ENCODE results near the gene SBNO2. TPM values are rescaled to one million over a fixed set of nuclear protein-coding genes. Genes with fewer than 3 reads are reported as not detected.

Gene SBNO2
- total and polyA plus RNA-seq, 2 donors: 15.4 to 62.4 TPM

DNA sequence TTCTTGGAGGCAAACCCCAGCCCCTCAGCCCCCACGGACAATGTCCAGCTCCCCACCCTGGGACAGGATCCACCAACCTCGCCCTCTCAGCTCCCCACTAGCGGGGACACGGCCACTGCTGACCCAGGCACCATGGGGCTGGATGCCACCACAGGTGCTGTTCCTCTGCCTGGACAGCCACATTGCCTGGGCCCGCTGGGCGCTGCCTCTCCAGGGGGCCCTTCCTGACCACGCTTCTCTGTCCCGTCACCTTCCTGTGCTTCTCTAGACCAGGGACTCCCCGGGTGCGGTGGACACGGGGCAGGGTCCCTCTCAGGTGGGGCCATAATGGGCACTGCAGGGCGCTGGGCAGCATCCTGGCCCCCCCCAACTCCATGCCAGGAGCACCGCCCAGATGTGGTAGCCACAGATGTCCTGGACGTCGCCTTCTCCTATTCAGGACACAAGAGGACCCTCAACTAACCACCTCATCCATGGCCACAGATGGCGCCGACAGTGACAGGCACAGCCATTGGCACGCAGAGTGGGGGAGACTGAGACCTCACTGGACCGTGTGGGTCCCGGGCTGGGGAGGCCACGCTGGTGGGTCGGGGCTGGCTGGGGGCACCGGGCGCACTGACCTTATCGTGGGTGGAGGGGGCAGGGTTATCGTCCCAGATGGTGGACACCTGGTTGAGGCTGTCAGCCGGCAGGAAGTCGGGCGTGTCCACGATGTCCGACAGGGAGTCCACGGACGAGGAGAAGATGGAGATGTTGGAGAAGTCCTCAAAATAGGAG lies 46.9 kb downstream of the SBNO2 start:
- no peak for DNase-seq (ENCODE audit: low read depth in 6 of 9, low spot score in 9 of 9)
- H3K27ac ChIP-seq (ENCODE audit: low read depth in 1 of 2, low read length in 1 of 2): no peak overlapping the region

DNA sequence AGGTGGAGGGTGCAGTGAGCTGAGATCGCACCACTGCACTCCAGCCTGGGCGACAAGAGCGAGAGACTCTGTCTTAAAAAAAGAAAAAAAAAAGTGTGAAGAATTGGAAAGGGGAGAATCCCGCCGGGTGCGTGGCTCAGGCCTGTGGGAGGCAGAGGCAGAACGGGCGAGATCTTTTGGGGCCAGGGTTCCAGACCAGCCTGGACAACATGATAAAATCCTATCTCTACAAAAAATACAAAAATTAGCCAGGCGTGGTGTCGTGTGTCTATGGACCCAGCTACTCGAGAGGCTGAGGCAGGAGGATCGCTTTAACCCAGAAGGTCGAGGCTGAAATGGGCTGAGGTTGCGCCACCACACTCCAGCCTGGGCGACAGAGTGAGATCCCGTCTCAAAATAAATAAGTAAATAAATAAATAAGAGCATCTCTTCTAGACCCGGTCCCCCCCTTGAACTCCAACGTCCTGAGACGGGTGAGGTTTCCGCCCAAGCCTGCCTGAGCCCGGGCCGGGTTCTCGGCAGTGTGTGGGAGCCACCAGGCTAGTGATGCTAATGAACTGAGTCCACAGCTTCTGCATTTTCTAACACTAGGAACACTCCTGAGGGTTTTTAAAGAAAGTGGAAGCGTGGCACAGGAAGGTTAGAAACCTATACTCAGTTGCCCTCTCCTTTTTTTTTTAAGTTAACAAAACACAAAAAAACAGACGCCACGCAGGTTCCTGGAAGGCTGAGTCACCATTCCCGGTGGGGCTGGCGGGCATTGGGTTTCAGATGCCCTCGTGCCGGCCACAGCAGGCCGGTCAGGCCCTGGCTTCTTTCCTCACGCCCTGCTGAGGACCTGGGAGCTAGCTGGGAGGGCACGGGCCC lies 48.2 kb downstream of the SBNO2 start:
- H3K4me1 ChIP-seq (ENCODE audit: control insufficient read depth in 2 of 2, insufficient read depth in 2 of 2, low read length in 2 of 2): peaks cover 0 to 5% of the 10 kb centered on the region in 2 donors

More for the DNA sequence above, 46.9 kb downstream of the SBNO2 start:
- peaks cover 40 to 62% of the 10 kb centered on the region in 2 donors for H3K36me3 ChIP-seq (ENCODE audit: control insufficient read depth in 2 of 2, insufficient read depth in 2 of 2, low read length in 1 of 2)
- peaks cover 3 to 18% of the 10 kb centered on the region in 2 donors for H3K4me1 ChIP-seq (ENCODE audit: control insufficient read depth in 2 of 2, insufficient read depth in 2 of 2, low read length in 2 of 2)
- WGBS: 98% methylated on average over 33 of the region's 33 CpGs
- H3K4me3 ChIP-seq (ENCODE audit: low read length in 2 of 2): no peak overlapping the region
- peaks cover 0 to 11% of the 10 kb centered on the region in 2 donors for H3K9me3 ChIP-seq (ENCODE audit: control insufficient read depth in 2 of 2, insufficient read depth in 1 of 2, low read length in 1 of 2)
- peaks cover 4 to 19% of the 10 kb centered on the region in 2 donors for H3K27me3 ChIP-seq (ENCODE audit: control insufficient read depth in 2 of 2, insufficient read depth in 1 of 2, low read length in 1 of 2)

GRCh38 chr19:1123885-1124677 lies 50.0 kb downstream of the SBNO2 start:
- no peak overlapping the region for H3K4me3 ChIP-seq (ENCODE audit: low read length in 2 of 2)
- peaks cover 66 to 83% of the 10 kb centered on the region in 2 donors for H3K36me3 ChIP-seq (ENCODE audit: control insufficient read depth in 2 of 2, insufficient read depth in 2 of 2, low read length in 1 of 2)
- over 99% methylated on average over 23 of the region's 23 CpGs for WGBS
- H3K27me3 ChIP-seq (ENCODE audit: control insufficient read depth in 2 of 2, insufficient read depth in 1 of 2, low read length in 1 of 2): no peaks in the 10 kb centered on the region
- no peaks in the 10 kb centered on the region for H3K4me1 ChIP-seq (ENCODE audit: control insufficient read depth in 2 of 2, insufficient read depth in 2 of 2, low read length in 2 of 2)
- H3K9me3 ChIP-seq (ENCODE audit: control insufficient read depth in 2 of 2, insufficient read depth in 1 of 2, low read length in 1 of 2): peaks cover 0 to 4% of the 10 kb centered on the region in 2 donors
- no peak for DNase-seq (ENCODE audit: low read depth in 6 of 9, low spot score in 9 of 9)
- no peak overlapping the region for H3K27ac ChIP-seq (ENCODE audit: low read depth in 1 of 2, low read length in 1 of 2)

More for the DNA sequence above, 48.2 kb downstream of the SBNO2 start:
- Histone ChIP-seq H3K9me3 (ENCODE audit: control insufficient read depth in 2 of 2, insufficient read depth in 1 of 2, low read length in 1 of 2) (peaks cover 0 to 4% of the 10 kb centered on the region in 2 donors), H3K27ac (ENCODE audit: low read depth in 1 of 2, low read length in 1 of 2) (no peak overlapping the region), H3K36me3 (ENCODE audit: control insufficient read depth in 2 of 2, insufficient read depth in 2 of 2, low read length in 1 of 2) (peaks cover 52 to 75% of the 10 kb centered on the region in 2 donors), H3K27me3 (ENCODE audit: control insufficient read depth in 2 of 2, insufficient read depth in 1 of 2, low read length in 1 of 2) (peaks cover 0 to 6% of the 10 kb centered on the region in 2 donors), H3K4me3 (ENCODE audit: low read length in 2 of 2) (no peak overlapping the region)
- 97% methylated on average over 33 of the region's 33 CpGs for WGBS
- no peak for DNase-seq (ENCODE audit: low read depth in 6 of 9, low spot score in 9 of 9)

GRCh38 chr19:1123381-1123780 lies 50.7 kb downstream of the SBNO2 start:
- Histone ChIP-seq H3K27me3 (ENCODE audit: control insufficient read depth in 2 of 2, insufficient read depth in 1 of 2, low read length in 1 of 2) (no peaks in the 10 kb centered on the region), H3K27ac (ENCODE audit: low read depth in 1 of 2, low read length in 1 of 2) (no peak overlapping the region), H3K36me3 (ENCODE audit: control insufficient read depth in 2 of 2, insufficient read depth in 2 of 2, low read length in 1 of 2) (peaks cover 70 to 90% of the 10 kb centered on the region in 2 donors), H3K4me1 (ENCODE audit: control insufficient read depth in 2 of 2, insufficient read depth in 2 of 2, low read length in 2 of 2) (no peaks in the 10 kb centered on the region), H3K4me3 (ENCODE audit: low read length in 2 of 2) (no peak overlapping the region), H3K9me3 (ENCODE audit: control insufficient read depth in 2 of 2, insufficient read depth in 1 of 2, low read length in 1 of 2) (peaks cover 0 to 4% of the 10 kb centered on the region in 2 donors)
- no peak for DNase-seq (ENCODE audit: low read depth in 6 of 9, low spot score in 9 of 9)
- 98% methylated on average over 20 of the region's 20 CpGs for WGBS

- Histone ChIP-seq H3K27me3 (ENCODE audit: control insufficient read depth in 2 of 2, insufficient read depth in 1 of 2, low read length in 1 of 2) (no peaks in the 10 kb centered on the region), H3K36me3 (ENCODE audit: control insufficient read depth in 2 of 2, insufficient read depth in 2 of 2, low read length in 1 of 2) (peaks cover 69 to 94% of the 10 kb centered on the region in 2 donors), H3K4me1 (ENCODE audit: control insufficient read depth in 2 of 2, insufficient read depth in 2 of 2, low read length in 2 of 2) (no peaks in the 10 kb centered on the region), H3K9me3 (ENCODE audit: control insufficient read depth in 2 of 2, insufficient read depth in 1 of 2, low read length in 1 of 2) (peaks cover 0 to 4% of the 10 kb centered on the region in 2 donors), H3K4me3 (ENCODE audit: low read length in 2 of 2) (no peak overlapping the region), H3K27ac (ENCODE audit: low read depth in 1 of 2, low read length in 1 of 2) (no peak overlapping the region)
- 93% methylated on average over 21 of the region's 21 CpGs for WGBS
- no peak for DNase-seq (ENCODE audit: low read depth in 6 of 9, low spot score in 9 of 9)
These were observed 51.1 kb downstream of the SBNO2 start for GRCh38 chr19:1122972-1123363.

GRCh38 chr19:1122021-1122971 lies 51.8 kb downstream of the SBNO2 start:
- Histone ChIP-seq H3K27me3 (ENCODE audit: control insufficient read depth in 2 of 2, insufficient read depth in 1 of 2, low read length in 1 of 2) (no peaks in the 10 kb centered on the region), H3K9me3 (ENCODE audit: control insufficient read depth in 2 of 2, insufficient read depth in 1 of 2, low read length in 1 of 2) (peaks cover 0 to 4% of the 10 kb centered on the region in 2 donors), H3K36me3 (ENCODE audit: control insufficient read depth in 2 of 2, insufficient read depth in 2 of 2, low read length in 1 of 2) (peaks cover 71 to 94% of the 10 kb centered on the region in 2 donors), H3K4me3 (ENCODE audit: low read length in 2 of 2) (no peak overlapping the region), H3K27ac (ENCODE audit: low read depth in 1 of 2, low read length in 1 of 2) (no peak overlapping the region), H3K4me1 (ENCODE audit: control insufficient read depth in 2 of 2, insufficient read depth in 2 of 2, low read length in 2 of 2) (no peaks in the 10 kb centered on the region)
- WGBS: 98% methylated on average over 63 of the region's 63 CpGs
- no peak for DNase-seq (ENCODE audit: low read depth in 6 of 9, low spot score in 9 of 9)

DNA sequence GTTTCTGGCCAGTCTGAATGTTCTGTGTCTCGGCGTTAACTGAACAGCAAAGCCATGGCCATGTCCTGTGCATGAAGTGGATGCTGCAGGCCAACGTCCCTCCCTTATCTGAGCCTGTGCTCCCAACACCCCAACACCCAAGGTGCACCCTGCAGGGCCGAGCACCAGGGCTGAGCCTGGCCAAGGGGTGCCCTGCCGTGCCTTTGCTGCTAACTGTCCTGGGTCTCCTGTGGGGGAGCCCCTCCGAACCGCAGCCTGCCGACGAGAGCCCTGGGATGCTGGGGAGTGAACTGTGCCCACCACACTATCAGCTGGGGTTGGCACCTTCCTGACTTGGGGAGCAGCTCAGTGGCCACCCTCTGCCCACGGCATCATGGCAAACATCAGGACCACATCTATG lies 52.7 kb downstream of the SBNO2 start:
- H3K4me1 ChIP-seq (ENCODE audit: control insufficient read depth in 2 of 2, insufficient read depth in 2 of 2, low read length in 2 of 2): no peaks in the 10 kb centered on the region
- no peak for DNase-seq (ENCODE audit: low read depth in 6 of 9, low spot score in 9 of 9)
- no peak overlapping the region for H3K27ac ChIP-seq (ENCODE audit: low read depth in 1 of 2, low read length in 1 of 2)

More for the DNA sequence above, 52.7 kb downstream of the SBNO2 start:
- WGBS: 98% methylated on average over 10 of the region's 10 CpGs
- no peaks in the 10 kb centered on the region for H3K27me3 ChIP-seq (ENCODE audit: control insufficient read depth in 2 of 2, insufficient read depth in 1 of 2, low read length in 1 of 2)
- no peak overlapping the region for H3K4me3 ChIP-seq (ENCODE audit: low read length in 2 of 2)
- H3K36me3 ChIP-seq (ENCODE audit: control insufficient read depth in 2 of 2, insufficient read depth in 2 of 2, low read length in 1 of 2): peaks cover 72 to 94% of the 10 kb centered on the region in 2 donors
- peaks cover 0 to 4% of the 10 kb centered on the region in 2 donors for H3K9me3 ChIP-seq (ENCODE audit: control insufficient read depth in 2 of 2, insufficient read depth in 1 of 2, low read length in 1 of 2)

Data from thymus (tissue), 11 donors.